Measurements from ENCODE around the gene PRLH.
A peak's percentile ranks its signal among the peaks of the same experiment; 100 is the strongest.

Gene PRLH

GRCh38 chr2:237596520-237597195 is 30.3 kb downstream of the PRLH start:
- no peak overlapping the region for H3K4me3 ChIP-seq (ENCODE audit: low read length)

GRCh38 chr2:237597196-237598145 is 31.1 kb downstream of the PRLH start:
- Histone ChIP-seq H3K4me3 (ENCODE audit: low read length) (no peak overlapping the region), H3K27ac (ENCODE audit: low read depth, low read length) (no peak overlapping the region), H3K36me3 (ENCODE audit: insufficient read depth, low read length) (no peaks in the 10 kb centered on the region), H3K9me3 (ENCODE audit: insufficient read depth, low read depth, low read length) (no peaks in the 10 kb centered on the region), H3K4me1 (ENCODE audit: insufficient read depth, low read length) (peaks cover 38% of the 10 kb centered on the region), H3K27me3 (ENCODE audit: insufficient read depth, low read length) (0 out of 2 replicates have a peak, but pooled peaks cover 3% of the 10 kb centered on the region), H3K9ac (ENCODE audit: low read depth, low read length) (no peak overlapping the region)
- WGBS: 88% methylated on average over 27 of the region's 29 CpGs

More at GRCh38 chr2:237596520-237597195, 30.3 kb downstream of the PRLH start:
- 84% methylated on average over 13 of the region's 13 CpGs for WGBS
- Histone ChIP-seq H3K4me1 (ENCODE audit: insufficient read depth, low read length) (peaks cover 31% of the 10 kb centered on the region), H3K9me3 (ENCODE audit: insufficient read depth, low read depth, low read length) (no peaks in the 10 kb centered on the region), H3K9ac (ENCODE audit: low read depth, low read length) (no peak overlapping the region), H3K27ac (ENCODE audit: low read depth, low read length) (no peak overlapping the region), H3K36me3 (ENCODE audit: insufficient read depth, low read length) (no peaks in the 10 kb centered on the region), H3K27me3 (ENCODE audit: insufficient read depth, low read length) (0 out of 2 replicates have a peak, but pooled peaks cover 3% of the 10 kb centered on the region)

- 79% methylated on average over 14 of the region's 14 CpGs for WGBS
- peaks cover 45% of the 10 kb centered on the region for H3K4me1 ChIP-seq (ENCODE audit: insufficient read depth, low read length)
These were observed 32.3 kb downstream of the PRLH start for GRCh38 chr2:237598468-237599208.

GRCh38 chr2:237599465-237600110 is 33.2 kb downstream of the PRLH start:
- no peak overlapping the region for H3K9ac ChIP-seq (ENCODE audit: low read depth, low read length)
- no peaks in the 10 kb centered on the region for H3K27me3 ChIP-seq (ENCODE audit: insufficient read depth, low read length)
- H3K4me3 ChIP-seq (ENCODE audit: low read length): no peak overlapping the region
- no peaks in the 10 kb centered on the region for H3K9me3 ChIP-seq (ENCODE audit: insufficient read depth, low read depth, low read length)
- 95% methylated on average over 9 of the region's 9 CpGs for WGBS
- H3K27ac ChIP-seq (ENCODE audit: low read depth, low read length): no peak overlapping the region
- H3K36me3 ChIP-seq (ENCODE audit: insufficient read depth, low read length): no peaks in the 10 kb centered on the region
- H3K4me1 ChIP-seq (ENCODE audit: insufficient read depth, low read length): peaks cover 36% of the 10 kb centered on the region

More at GRCh38 chr2:237598468-237599208, 32.3 kb downstream of the PRLH start:
- H3K9me3 ChIP-seq (ENCODE audit: insufficient read depth, low read depth, low read length): no peaks in the 10 kb centered on the region
- no peak overlapping the region for H3K9ac ChIP-seq (ENCODE audit: low read depth, low read length)
- H3K4me3 ChIP-seq (ENCODE audit: low read length): no peak overlapping the region
- no peaks in the 10 kb centered on the region for H3K36me3 ChIP-seq (ENCODE audit: insufficient read depth, low read length)
- no peak overlapping the region for H3K27ac ChIP-seq (ENCODE audit: low read depth, low read length)
- H3K27me3 ChIP-seq (ENCODE audit: insufficient read depth, low read length): no peaks in the 10 kb centered on the region

GRCh38 chr2:237600205-237600846 is 34.0 kb downstream of the PRLH start:
- Histone ChIP-seq H3K27me3 (ENCODE audit: insufficient read depth, low read length) (no peaks in the 10 kb centered on the region), H3K9ac (ENCODE audit: low read depth, low read length) (no peak overlapping the region), H3K36me3 (ENCODE audit: insufficient read depth, low read length) (no peaks in the 10 kb centered on the region), H3K4me3 (ENCODE audit: low read length) (no peak overlapping the region), H3K27ac (ENCODE audit: low read depth, low read length) (no peak overlapping the region), H3K4me1 (ENCODE audit: insufficient read depth, low read length) (peaks cover 29% of the 10 kb centered on the region), H3K9me3 (ENCODE audit: insufficient read depth, low read depth, low read length) (peaks cover 4% of the 10 kb centered on the region; the same call in 1 of the 2 replicates)
- WGBS: 89% methylated on average over 16 of the region's 16 CpGs

- Histone ChIP-seq H3K27me3 (ENCODE audit: insufficient read depth, low read length) (no peaks in the 10 kb centered on the region), H3K4me3 (ENCODE audit: low read length) (no peak overlapping the region), H3K9me3 (ENCODE audit: insufficient read depth, low read depth, low read length) (peaks cover 13% of the 10 kb centered on the region), H3K9ac (ENCODE audit: low read depth, low read length) (no peak overlapping the region), H3K36me3 (ENCODE audit: insufficient read depth, low read length) (no peaks in the 10 kb centered on the region), H3K27ac (ENCODE audit: low read depth, low read length) (no peak overlapping the region), H3K4me1 (ENCODE audit: insufficient read depth, low read length) (peaks cover 27% of the 10 kb centered on the region)
- 75% methylated on average over 14 of the region's 14 CpGs for WGBS
These were observed 35.2 kb downstream of the PRLH start for GRCh38 chr2:237601453-237602116.

- Histone ChIP-seq H3K27ac (ENCODE audit: low read depth, low read length) (no peak overlapping the region), H3K9ac (ENCODE audit: low read depth, low read length) (no peak overlapping the region), H3K27me3 (ENCODE audit: insufficient read depth, low read length) (no peaks in the 10 kb centered on the region), H3K36me3 (ENCODE audit: insufficient read depth, low read length) (no peaks in the 10 kb centered on the region), H3K4me3 (ENCODE audit: low read length) (no peak overlapping the region), H3K9me3 (ENCODE audit: insufficient read depth, low read depth, low read length) (peaks cover 14% of the 10 kb centered on the region), H3K4me1 (ENCODE audit: insufficient read depth, low read length) (peaks cover 27% of the 10 kb centered on the region)
- WGBS: 70% methylated on average over 7 of the region's 7 CpGs
These were observed 36.0 kb downstream of the PRLH start for GRCh38 chr2:237602409-237602808.

- H3K36me3 ChIP-seq (ENCODE audit: insufficient read depth, low read length): no peaks in the 10 kb centered on the region
- no peak overlapping the region for H3K9ac ChIP-seq (ENCODE audit: low read depth, low read length)
- H3K27ac ChIP-seq (ENCODE audit: low read depth, low read length): peak overlapping the region; percentile 44; the same call in 1 of the 2 replicates
- H3K27me3 ChIP-seq (ENCODE audit: insufficient read depth, low read length): no peaks in the 10 kb centered on the region
- H3K9me3 ChIP-seq (ENCODE audit: insufficient read depth, low read depth, low read length): peaks cover 14% of the 10 kb centered on the region
- peaks cover 27% of the 10 kb centered on the region for H3K4me1 ChIP-seq (ENCODE audit: insufficient read depth, low read length)
- WGBS: 88% methylated on average over 12 of the region's 13 CpGs
- no peak overlapping the region for H3K4me3 ChIP-seq (ENCODE audit: low read length)
These were observed 36.8 kb downstream of the PRLH start for GRCh38 chr2:237603049-237603717.

GRCh38 chr2:237603718-237604362 is 37.5 kb downstream of the PRLH start:
- H3K4me3 ChIP-seq (ENCODE audit: low read length): no peak overlapping the region
- WGBS: 48% methylated on average over 15 of the region's 15 CpGs
- H3K9ac ChIP-seq (ENCODE audit: low read depth, low read length): no peak overlapping the region
- H3K27me3 ChIP-seq (ENCODE audit: insufficient read depth, low read length): no peaks in the 10 kb centered on the region
- H3K27ac ChIP-seq (ENCODE audit: low read depth, low read length): peak overlapping the region; percentile 44; the same call in 1 of the 2 replicates
- H3K4me1 ChIP-seq (ENCODE audit: insufficient read depth, low read length): peaks cover 27% of the 10 kb centered on the region
- H3K36me3 ChIP-seq (ENCODE audit: insufficient read depth, low read length): no peaks in the 10 kb centered on the region
- peaks cover 14% of the 10 kb centered on the region for H3K9me3 ChIP-seq (ENCODE audit: insufficient read depth, low read depth, low read length)

Data from HUES64 (cell line).